ENCODE data around the gene GPC3. TPM values are rescaled to one million over a fixed set of nuclear protein-coding genes. Genes with fewer than 3 reads are reported as not detected.

GPC3 gene
- total RNA-seq, 4 donors from 2014 or later, result 8.4 to 28.2 (median 20.4) TPM

GRCh38 chrX:133970076-133970475, 15.3 kb downstream of the GPC3 start:
- H3K4me1 ChIP-seq, result no peaks in the 10 kb centered on the region
- no peaks in the 10 kb centered on the region for H3K27me3 ChIP-seq
- no peak overlapping the region for H3K4me3 ChIP-seq (replicated peaks in 1 of 3)
- H3K36me3 ChIP-seq, result no peaks in the 10 kb centered on the region
- 57 to 62% methylated on average over 5 of the region's 5 CpGs for WGBS, 2 donors
- H3K27ac ChIP-seq, result no peak overlapping the region
- H3K9me3 ChIP-seq, result no peaks in the 10 kb centered on the region
- TF ChIP-seq CTCF (IDR thresholded peaks at IDR 0.05) (no peak), POLR2A (IDR thresholded peaks at IDR 0.05) (no peak)
- no peak for DNase-seq
- intact Hi-C loops (cut with DNase I), result no loop called here

GRCh38 chrX:133969191-133969590, 16.2 kb downstream of the GPC3 start:
- no peaks in the 10 kb centered on the region for H3K27me3 ChIP-seq
- WGBS, 2 donors, result 84 to 88% methylated on average over 3 of the region's 3 CpGs
- no peaks in the 10 kb centered on the region for H3K9me3 ChIP-seq
- no peak overlapping the region for H3K27ac ChIP-seq
- DNase-seq, result no peak
- no peak overlapping the region for H3K4me3 ChIP-seq (replicated peaks in 1 of 3)
- H3K36me3 ChIP-seq, result no peaks in the 10 kb centered on the region
- no peak for TF ChIP-seq CTCF (IDR thresholded peaks at IDR 0.05)
- no peak for TF ChIP-seq POLR2A (IDR thresholded peaks at IDR 0.05)
- no peaks in the 10 kb centered on the region for H3K4me1 ChIP-seq
- intact Hi-C loops (cut with DNase I), result no loop called here

- Histone ChIP-seq H3K36me3 (no peaks in the 10 kb centered on the region), H3K4me3 (replicated peaks in 1 of 3) (no peak overlapping the region), H3K4me1 (no peaks in the 10 kb centered on the region), H3K9me3 (no peaks in the 10 kb centered on the region), H3K27ac (no peak overlapping the region), H3K27me3 (no peaks in the 10 kb centered on the region)
- intact Hi-C loops (cut with DNase I), result no loop called here
- no peak for TF ChIP-seq CTCF (IDR thresholded peaks at IDR 0.05)
- 90 to 98% methylated on average over 5 of the region's 5 CpGs for WGBS, 2 donors
- DNase-seq, result no peak
These were observed 17.3 kb downstream of the GPC3 start for GRCh38 chrX:133968109-133968508.

GRCh38 chrX:133966199-133966598, 19.2 kb downstream of the GPC3 start:
- no peak overlapping the region for H3K27ac ChIP-seq
- WGBS, 2 donors, result 94 to 96% methylated on average over 3 of the region's 3 CpGs
- H3K27me3 ChIP-seq, result no peaks in the 10 kb centered on the region
- no peaks in the 10 kb centered on the region for H3K4me1 ChIP-seq
- H3K4me3 ChIP-seq (replicated peaks in 1 of 3), result no peak overlapping the region
- no peaks in the 10 kb centered on the region for H3K9me3 ChIP-seq
- intact Hi-C loops (cut with DNase I), result no loop called here
- no peaks in the 10 kb centered on the region for H3K36me3 ChIP-seq
- no peak for DNase-seq
- no peak for TF ChIP-seq CTCF (IDR thresholded peaks at IDR 0.05)
- TF ChIP-seq POLR2A (IDR thresholded peaks at IDR 0.05), result no peak

- H3K4me1 ChIP-seq, result no peaks in the 10 kb centered on the region
- intact Hi-C loops (cut with DNase I), result no loop called here
- H3K36me3 ChIP-seq, result no peaks in the 10 kb centered on the region
- DNase-seq, result no peak
- TF ChIP-seq CTCF (IDR thresholded peaks at IDR 0.05) (no peak), POLR2A (IDR thresholded peaks at IDR 0.05) (no peak)
- no peaks in the 10 kb centered on the region for H3K9me3 ChIP-seq
- no peaks in the 10 kb centered on the region for H3K27me3 ChIP-seq
- no peak overlapping the region for H3K27ac ChIP-seq
- no peak overlapping the region for H3K4me3 ChIP-seq (replicated peaks in 1 of 3)
- WGBS, 2 donors, result 91% methylated on average over 3 of the region's 3 CpGs
These were observed 20.1 kb downstream of the GPC3 start for GRCh38 chrX:133965321-133965720.

All from thyroid gland (tissue), 4 donors.